Activated CD4-positive, alpha-beta memory T cell treated with anti-CD3 and anti-CD28 coated beads for 36 hours (primary cell): ENCODE results near the gene FAM53A. TPM values are rescaled to one million over a fixed set of nuclear protein-coding genes. Genes with fewer than 3 reads are reported as not detected.
A peak's percentile ranks its signal among the peaks of the same experiment; 100 is the strongest.
"Not testable (repeated sequence)": the region's sequence is repeated elsewhere in the genome, so short reads cannot be mapped to it uniquely, and the experiment has no call there.

Experiments
- CTCF ChIA-PET: fragments of 350-600 bp; sonication (Branson Sonifier 250); formaldehyde crosslinking; loops from one replicate; lab custom pipeline; 2021; ENCODE audit warnings: antibody characterized with exemption, inconsistent platforms; lab: Charles Lee
- POLR2A ChIA-PET: fragments of 350-600 bp; sonication (Branson Sonifier 250); formaldehyde crosslinking; loops from one replicate; lab custom pipeline; 2021; ENCODE audit warnings: antibody characterized with exemption; lab: Charles Lee
- DNase-seq: peaks from one replicate; pipeline ENCODE4 v3.0.0-alpha.2; 2020
- H3K27ac Mint-ChIP-seq: one replicate; pipeline ENCODE4 v1.8.0; 2021; ENCODE audit warnings: mixed read lengths
- H3K27me3 Mint-ChIP-seq: one replicate; pipeline ENCODE4 v1.8.0; 2021; ENCODE audit warnings: mixed read lengths
- H3K36me3 Mint-ChIP-seq: one replicate; pipeline ENCODE4 v1.8.0; 2021; ENCODE audit warnings: mixed read lengths
- H3K4me1 Mint-ChIP-seq: one replicate; pipeline ENCODE4 v1.8.0; 2021; ENCODE audit warnings: low read depth, mixed read lengths
- H3K4me3 Mint-ChIP-seq: one replicate; pipeline ENCODE4 v1.8.0; 2021; ENCODE audit warnings: mild to moderate bottlenecking, mixed read lengths
- H3K9me3 Mint-ChIP-seq: one replicate; pipeline ENCODE4 v1.8.0; 2021; ENCODE audit warnings: mixed read lengths
- intact Hi-C: fragments of 100-400 bp; cut with micrococcal nuclease; formaldehyde crosslinking; loops from one replicate; pipeline ENCODE4 v1.15.1; 2023
- total RNA-seq, 2 experiments: library from RNA; stranded (reverse); gene quantifications; one replicate each; pipeline ENCODE4 v1.2.3, GENCODE V29; 2021

The FAM53A gene
- total RNA-seq, 2 experiments from 2014 or later, result 1.3 to 1.4 TPM

- ChIA-PET POLR2A (no interaction called here), CTCF (interaction anchor here (1.4 to 2.2 kb wide), 2 partner anchors 11 to 128 kb away, joined by 4 to 18 read pairs; no protein-coding TSS in a partner anchor)
- no peaks in the 10 kb centered on the region for H3K9me3 Mint-ChIP-seq
- H3K4me3 Mint-ChIP-seq, result peak overlapping the region; percentile 76
- DNase-seq, result no peak
- H3K27me3 Mint-ChIP-seq, result no peaks in the 10 kb centered on the region
- no peak overlapping the region for H3K27ac Mint-ChIP-seq
- intact Hi-C loops, result loop anchor here (5.0 to 10.0 kb wide), 2 partner anchors 172 to 896 kb away; partner anchors contain the start of gene LETM1
- no peaks in the 10 kb centered on the region for H3K36me3 Mint-ChIP-seq
- peaks cover 9% of the 10 kb centered on the region for H3K4me1 Mint-ChIP-seq
Measured at GRCh38 chr4:1682860-1683259, 1.3 kb downstream of the FAM53A start.

- Mint-ChIP-seq H3K36me3 (no peaks in the 10 kb centered on the region), H3K27me3 (no peaks in the 10 kb centered on the region), H3K9me3 (no peaks in the 10 kb centered on the region), H3K27ac (no peak overlapping the region), H3K4me3 (no peak overlapping the region), H3K4me1 (peaks cover 6% of the 10 kb centered on the region)
- CTCF ChIA-PET, result no interaction called here
- intact Hi-C loops, result no loop called here
- no peak for DNase-seq
- POLR2A ChIA-PET, result no interaction called here
Measured at GRCh38 chr4:1678244-1678643, 5.9 kb downstream of the FAM53A start.

- Mint-ChIP-seq H3K36me3 (no peaks in the 10 kb centered on the region), H3K4me3 (no peak overlapping the region)
- intact Hi-C loops, result no loop called here
Measured at GRCh38 chr4:1676605-1677525, 7.2 kb downstream of the FAM53A start.

GRCh38 chr4:1675802-1676137 lies 8.3 kb downstream of the FAM53A start:
- Mint-ChIP-seq H3K27ac (no peak overlapping the region), H3K9me3 (no peaks in the 10 kb centered on the region), H3K27me3 (no peaks in the 10 kb centered on the region), H3K36me3 (no peaks in the 10 kb centered on the region), H3K4me1 (no peaks in the 10 kb centered on the region), H3K4me3 (no peak overlapping the region)
- intact Hi-C loops, result no loop called here
- ChIA-PET CTCF (interaction anchor here (1.1 kb wide), 2 partner anchors 17 to 73 kb away, joined by 3 read pairs; no protein-coding TSS in a partner anchor), POLR2A (no interaction called here)
- no peak for DNase-seq

More at GRCh38 chr4:1676605-1677525, 7.2 kb downstream of the FAM53A start:
- ChIA-PET POLR2A (no interaction called here), CTCF (interaction anchor here (0.6 to 1.1 kb wide), 2 partner anchors 72 to 125 kb away, joined by 3 read pairs; no protein-coding TSS in a partner anchor)
- Mint-ChIP-seq H3K27me3 (no peaks in the 10 kb centered on the region), H3K27ac (no peak overlapping the region), H3K4me1 (no peaks in the 10 kb centered on the region), H3K9me3 (no peaks in the 10 kb centered on the region)
- DNase-seq, result no peak

GRCh38 chr4:1675136-1675801 lies 8.8 kb downstream of the FAM53A start:
- Mint-ChIP-seq H3K27ac (no peak overlapping the region), H3K27me3 (no peaks in the 10 kb centered on the region), H3K4me1 (no peaks in the 10 kb centered on the region), H3K9me3 (no peaks in the 10 kb centered on the region), H3K4me3 (no peak overlapping the region), H3K36me3 (no peaks in the 10 kb centered on the region)
- ChIA-PET CTCF (interaction anchor here (1.1 kb wide), 2 partner anchors 18 to 73 kb away, joined by 3 read pairs; no protein-coding TSS in a partner anchor), POLR2A (no interaction called here)
- intact Hi-C loops, result no loop called here
- DNase-seq, result no peak

GRCh38 chr4:1674682-1675081 lies 9.4 kb downstream of the FAM53A start:
- H3K4me3 Mint-ChIP-seq, result no peak overlapping the region
- intact Hi-C loops, result no loop called here
- POLR2A ChIA-PET, result no interaction called here
- no peaks in the 10 kb centered on the region for H3K27me3 Mint-ChIP-seq
- H3K9me3 Mint-ChIP-seq, result no peaks in the 10 kb centered on the region
- no peak overlapping the region for H3K27ac Mint-ChIP-seq
- DNase-seq, result no peak
- H3K4me1 Mint-ChIP-seq, result no peaks in the 10 kb centered on the region
- H3K36me3 Mint-ChIP-seq, result no peaks in the 10 kb centered on the region
- CTCF ChIA-PET, result no interaction called here

GRCh38 chr4:1673671-1674070 lies 10.4 kb downstream of the FAM53A start:
- Mint-ChIP-seq H3K4me1 (no peaks in the 10 kb centered on the region), H3K27ac (no peak overlapping the region), H3K27me3 (no peaks in the 10 kb centered on the region), H3K4me3 (no peak overlapping the region), H3K36me3 (no peaks in the 10 kb centered on the region), H3K9me3 (no peaks in the 10 kb centered on the region)
- intact Hi-C loops, result no loop called here
- no peak for DNase-seq
- ChIA-PET POLR2A (no interaction called here), CTCF (no interaction called here)

- H3K36me3 Mint-ChIP-seq, intact Hi-C loops, H3K4me1 Mint-ChIP-seq, H3K27me3 Mint-ChIP-seq, H3K4me3 Mint-ChIP-seq, POLR2A ChIA-PET, H3K27ac Mint-ChIP-seq, DNase-seq, CTCF ChIA-PET, H3K9me3 Mint-ChIP-seq: not testable (repeated sequence)
Measured at GRCh38 chr4:1671011-1671410, 13.1 kb downstream of the FAM53A start.

- Mint-ChIP-seq H3K27me3 (no peaks in the 10 kb centered on the region), H3K27ac (no peak overlapping the region), H3K9me3 (no peaks in the 10 kb centered on the region), H3K36me3 (no peaks in the 10 kb centered on the region), H3K4me3 (no peak overlapping the region), H3K4me1 (no peaks in the 10 kb centered on the region)
- intact Hi-C loops, result no loop called here
- POLR2A ChIA-PET, result no interaction called here
- CTCF ChIA-PET, result no interaction called here
- DNase-seq, result no peak
Measured at GRCh38 chr4:1670279-1670678, 13.8 kb downstream of the FAM53A start.

GRCh38 chr4:1669850-1670249 lies 14.3 kb downstream of the FAM53A start:
- Mint-ChIP-seq H3K9me3 (no peaks in the 10 kb centered on the region), H3K36me3 (no peaks in the 10 kb centered on the region), H3K4me1 (no peaks in the 10 kb centered on the region), H3K27me3 (no peaks in the 10 kb centered on the region), H3K27ac (no peak overlapping the region), H3K4me3 (no peak overlapping the region)
- POLR2A ChIA-PET, result no interaction called here
- DNase-seq, result no peak
- intact Hi-C loops, result no loop called here
- CTCF ChIA-PET, result no interaction called here

- H3K36me3 Mint-ChIP-seq, result no peaks in the 10 kb centered on the region
- CTCF ChIA-PET, result no interaction called here
Measured at GRCh38 chr4:1669270-1669669, 14.8 kb downstream of the FAM53A start.

GRCh38 chr4:1668488-1668840 lies 15.6 kb downstream of the FAM53A start:
- POLR2A ChIA-PET, result no interaction called here
- CTCF ChIA-PET, result interaction anchor here (0.6 kb wide), 1 partner anchor 323 kb away, joined by 3 read pairs; no protein-coding TSS in a partner anchor
- H3K27ac Mint-ChIP-seq, result no peak overlapping the region
- no peak for DNase-seq
- intact Hi-C loops, result no loop called here
- H3K4me3 Mint-ChIP-seq, result no peak overlapping the region
- H3K27me3 Mint-ChIP-seq, result no peaks in the 10 kb centered on the region
- no peaks in the 10 kb centered on the region for H3K4me1 Mint-ChIP-seq
- no peaks in the 10 kb centered on the region for H3K36me3 Mint-ChIP-seq
- no peaks in the 10 kb centered on the region for H3K9me3 Mint-ChIP-seq

More at GRCh38 chr4:1669270-1669669, 14.8 kb downstream of the FAM53A start:
- DNase-seq, result no peak
- H3K4me1 Mint-ChIP-seq, result no peaks in the 10 kb centered on the region
- intact Hi-C loops, result no loop called here
- no peaks in the 10 kb centered on the region for H3K27me3 Mint-ChIP-seq
- no peak overlapping the region for H3K27ac Mint-ChIP-seq
- POLR2A ChIA-PET, result no interaction called here
- no peak overlapping the region for H3K4me3 Mint-ChIP-seq
- no peaks in the 10 kb centered on the region for H3K9me3 Mint-ChIP-seq
